Activated CD4-positive, CD25-positive, alpha-beta regulatory T cell treated with anti-CD3 and anti-CD28 coated beads, Interleukin-2, amount 50 U/mL, for 16 hours (primary cell): Measurements from ENCODE around the gene SLC12A7.

Experiments used
- DNase-seq: peaks from one replicate; pipeline ENCODE4 v3.0.0-alpha.2; 2020; ENCODE audit warnings: low read depth, low spot score

Gene SLC12A7

GRCh38 chr5:1077491-1078020, 34.3 kb downstream of the SLC12A7 start:
- no peak for DNase-seq

- DNase-seq = no peak
Measured at GRCh38 chr5:1077026-1077425, 34.8 kb downstream of the SLC12A7 start.

GRCh38 chr5:1076406-1076805, 35.5 kb downstream of the SLC12A7 start:
- no peak for DNase-seq

- DNase-seq = no peak
Measured at GRCh38 chr5:1075931-1076330, 35.9 kb downstream of the SLC12A7 start.

- no peak for DNase-seq
Measured at GRCh38 chr5:1075555-1075881, 36.3 kb downstream of the SLC12A7 start.

- no peak for DNase-seq
Measured at GRCh38 chr5:1074816-1075554, 36.9 kb downstream of the SLC12A7 start.

GRCh38 chr5:1074226-1074625, 37.6 kb downstream of the SLC12A7 start:
- no peak for DNase-seq

GRCh38 chr5:1073239-1074102, 38.4 kb downstream of the SLC12A7 start:
- no peak for DNase-seq

- no peak for DNase-seq
Measured at GRCh38 chr5:1069720-1070088, 42.2 kb downstream of the SLC12A7 start.

- no peak for DNase-seq
Measured at GRCh38 chr5:1068895-1069719, 42.8 kb downstream of the SLC12A7 start.

GRCh38 chr5:1068204-1068894, 43.5 kb downstream of the SLC12A7 start:
- DNase-seq = no peak

GRCh38 chr5:1067141-1068121, 44.4 kb downstream of the SLC12A7 start:
- DNase-seq = no peak

- no peak for DNase-seq
Measured at GRCh38 chr5:1066676-1067075, 45.2 kb downstream of the SLC12A7 start.

- DNase-seq = no peak
Measured at GRCh38 chr5:1065891-1066650, 45.8 kb downstream of the SLC12A7 start.

- no peak for DNase-seq
Measured at GRCh38 chr5:1065143-1065750, 46.6 kb downstream of the SLC12A7 start.

- DNase-seq = no peak
Measured at GRCh38 chr5:1064383-1065142, 47.3 kb downstream of the SLC12A7 start.

- DNase-seq = no peak
Measured at GRCh38 chr5:1063661-1064382, 48.0 kb downstream of the SLC12A7 start.
